Endothelial cell of umbilical vein (primary cell): ENCODE data around the gene TMEM11.

Experiments
- CTCF ChIP-seq, 2 donors: IDR thresholded peaks; 1 replicate in 1 of 2; 2 replicates in 1 of 2; pipeline ENCODE4 v1.5.1; 2011; ENCODE audit warnings: low read length in 2 of 2, mild to moderate bottlenecking in 2 of 2, moderate library complexity in 2 of 2, control low read depth in 1 of 2, inconsistent platforms in 1 of 2, low read depth in 1 of 2; ENCODE audit not compliant: insufficient read depth in 1 of 2; ENCODE audit errors: extremely low read depth in 1 of 2
- EZH2 ChIP-seq: IDR thresholded peaks from 2 replicates; pipeline ENCODE4 v1.6.1; 2012; ENCODE audit warnings: borderline replicate concordance, low read depth, mild to moderate bottlenecking, moderate library complexity, low read length, inconsistent platforms; ENCODE audit not compliant: severe bottlenecking
- FOS ChIP-seq: IDR thresholded peaks from 2 replicates; pipeline ENCODE4 v1.6.1; 2011; ENCODE audit warnings: mild to moderate bottlenecking, low read length, moderate library complexity, borderline replicate concordance; ENCODE audit not compliant: insufficient read depth
- JUN ChIP-seq: IDR thresholded peaks from 2 replicates; pipeline ENCODE4 v1.6.1; 2011; ENCODE audit warnings: borderline replicate concordance, low read depth; ENCODE audit not compliant: insufficient read length, insufficient read depth
- POLR2A ChIP-seq: IDR thresholded peaks from 2 replicates; pipeline ENCODE4 v1.6.1; 2012; ENCODE audit warnings: low read depth, mild to moderate bottlenecking, control low read depth, low read length
- POLR2AphosphoS5 ChIP-seq: IDR thresholded peaks from 2 replicates; pipeline ENCODE4 v1.6.1; 2012; ENCODE audit warnings: low read depth, mild to moderate bottlenecking, control low read depth, low read length, moderate library complexity; ENCODE audit not compliant: insufficient read depth

GRCh38 chr17:21149621-21150020 lies 64.3 kb downstream of the TMEM11 start:
- TF ChIP-seq EZH2 (no peak), FOS (no peak), CTCF (IDR thresholded peaks at IDR 0.05; ENCODE audit: extremely low read depth in 1 of 2, insufficient read depth in 1 of 2, low read depth in 1 of 2, low read length in 2 of 2) (no peak), POLR2AphosphoS5 (no peak), POLR2A (no peak), JUN (no peak)
